Adipocyte (in vitro differentiated cells): ENCODE data around the gene CAMKV.
"Not testable (repeated sequence)": the region's sequence is repeated elsewhere in the genome, so short reads cannot be mapped to it uniquely, and the experiment has no call there.

Experiments
- DNase-seq: peaks from one replicate; pipeline ENCODE4 v3.0.0-alpha.2; 2015; ENCODE audit warnings: low read depth
- H3K27me3 ChIP-seq: replicated peaks from 2 replicates; pipeline ENCODE4 v1.7.0; 2013; ENCODE audit warnings: mild to moderate bottlenecking, low read length, moderate library complexity; ENCODE audit not compliant: control insufficient read depth, insufficient read depth
- H3K36me3 ChIP-seq: 2 replicates; pipeline ENCODE4 v1.7.0; 2013; ENCODE audit warnings: low read length, mild to moderate bottlenecking, moderate library complexity; ENCODE audit not compliant: control insufficient read depth, insufficient read depth, severe bottlenecking
- H3K4me1 ChIP-seq: 2 replicates; pipeline ENCODE4 v1.7.0; 2013; ENCODE audit warnings: mild to moderate bottlenecking, low read length, moderate library complexity; ENCODE audit not compliant: control insufficient read depth, insufficient read depth
- H3K4me3 ChIP-seq: 2 replicates; pipeline ENCODE4 v1.7.0; 2013; ENCODE audit warnings: mild to moderate bottlenecking, low read length, moderate library complexity
- H3K9ac ChIP-seq: 2 replicates; pipeline ENCODE4 v1.7.0; 2013; ENCODE audit warnings: mild to moderate bottlenecking, low read length, moderate library complexity
- H3K9me3 ChIP-seq: 2 replicates; pipeline ENCODE4 v1.7.0; 2013; ENCODE audit warnings: mild to moderate bottlenecking, low read length, moderate library complexity; ENCODE audit not compliant: control insufficient read depth

The CAMKV gene

DNA sequence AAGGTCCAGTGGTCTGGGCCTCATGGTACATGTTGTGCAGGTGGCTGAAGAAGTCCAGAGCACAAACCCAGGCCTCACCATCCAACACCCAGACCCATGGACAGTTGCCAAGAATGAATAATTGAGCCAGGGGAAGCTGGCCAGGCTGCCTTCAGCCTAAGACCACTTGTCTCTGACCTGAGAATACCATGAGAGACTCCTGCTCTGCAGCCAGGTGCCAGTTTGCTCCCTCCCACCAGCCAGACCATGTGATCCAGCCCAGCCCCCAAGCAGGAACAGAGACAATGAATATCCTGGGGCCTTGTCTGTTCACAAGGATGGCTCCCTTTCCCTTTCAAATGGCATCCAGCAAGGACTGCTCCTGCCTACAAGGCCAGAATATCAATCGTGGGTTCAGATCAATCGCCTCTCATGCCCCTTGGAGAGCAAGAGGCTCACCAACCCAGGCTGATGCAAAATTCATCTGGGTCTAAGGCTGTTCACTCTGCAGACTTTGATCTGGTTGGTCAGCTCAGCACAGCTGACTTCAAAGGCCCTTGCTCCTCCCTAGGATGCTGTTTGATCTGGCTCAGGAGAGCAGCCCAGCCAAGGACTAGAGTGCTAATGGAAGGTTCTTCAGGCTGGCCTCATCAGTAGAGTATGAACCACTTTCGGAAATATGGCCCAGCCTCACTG is 26.7 kb downstream of the CAMKV start:
- no peaks in the 10 kb centered on the region for H3K36me3 ChIP-seq
- H3K9me3 ChIP-seq: no peaks in the 10 kb centered on the region
- no peak overlapping the region for H3K4me3 ChIP-seq
- DNase-seq: no peak
- no peak overlapping the region for H3K9ac ChIP-seq
- H3K27me3 ChIP-seq: no peaks in the 10 kb centered on the region
- H3K4me1 ChIP-seq: peaks cover 4% of the 10 kb centered on the region

GRCh38 chr3:49841806-49842205 is 27.9 kb downstream of the CAMKV start:
- H3K4me3 ChIP-seq: no peak overlapping the region
- no peaks in the 10 kb centered on the region for H3K9me3 ChIP-seq
- H3K27me3 ChIP-seq: no peaks in the 10 kb centered on the region
- no peak for DNase-seq
- H3K9ac ChIP-seq: no peak overlapping the region
- peaks cover 4% of the 10 kb centered on the region for H3K4me1 ChIP-seq
- H3K36me3 ChIP-seq: no peaks in the 10 kb centered on the region

- no peak overlapping the region for H3K9ac ChIP-seq
- no peaks in the 10 kb centered on the region for H3K36me3 ChIP-seq
- H3K27me3 ChIP-seq: no peaks in the 10 kb centered on the region
- peak; percentile 12 for DNase-seq
- H3K9me3 ChIP-seq: no peaks in the 10 kb centered on the region
- peaks cover 4% of the 10 kb centered on the region for H3K4me1 ChIP-seq
- no peak overlapping the region for H3K4me3 ChIP-seq
These were observed 28.5 kb downstream of the CAMKV start for GRCh38 chr3:49841126-49841696.

DNA sequence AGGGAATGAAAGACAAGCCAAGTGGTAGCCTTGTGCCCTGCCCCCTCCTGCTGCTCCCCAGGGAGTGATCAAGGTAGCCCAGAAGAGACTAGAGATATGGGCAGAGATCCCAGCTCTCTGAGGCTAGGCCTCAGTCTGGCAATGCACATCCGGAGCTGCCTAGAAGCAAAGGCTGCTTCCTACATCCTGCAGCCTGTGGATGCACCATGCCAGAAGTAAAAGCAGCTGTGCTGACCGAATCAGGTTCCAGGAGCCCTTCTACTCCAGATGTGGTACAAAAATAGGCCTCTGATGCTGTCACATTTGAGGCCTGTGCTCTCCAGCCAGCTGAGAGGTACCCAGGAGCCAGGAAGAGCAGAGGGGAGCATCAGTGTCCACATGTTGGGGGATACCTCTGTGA is 29.3 kb downstream of the CAMKV start:
- no peak for DNase-seq

DNA sequence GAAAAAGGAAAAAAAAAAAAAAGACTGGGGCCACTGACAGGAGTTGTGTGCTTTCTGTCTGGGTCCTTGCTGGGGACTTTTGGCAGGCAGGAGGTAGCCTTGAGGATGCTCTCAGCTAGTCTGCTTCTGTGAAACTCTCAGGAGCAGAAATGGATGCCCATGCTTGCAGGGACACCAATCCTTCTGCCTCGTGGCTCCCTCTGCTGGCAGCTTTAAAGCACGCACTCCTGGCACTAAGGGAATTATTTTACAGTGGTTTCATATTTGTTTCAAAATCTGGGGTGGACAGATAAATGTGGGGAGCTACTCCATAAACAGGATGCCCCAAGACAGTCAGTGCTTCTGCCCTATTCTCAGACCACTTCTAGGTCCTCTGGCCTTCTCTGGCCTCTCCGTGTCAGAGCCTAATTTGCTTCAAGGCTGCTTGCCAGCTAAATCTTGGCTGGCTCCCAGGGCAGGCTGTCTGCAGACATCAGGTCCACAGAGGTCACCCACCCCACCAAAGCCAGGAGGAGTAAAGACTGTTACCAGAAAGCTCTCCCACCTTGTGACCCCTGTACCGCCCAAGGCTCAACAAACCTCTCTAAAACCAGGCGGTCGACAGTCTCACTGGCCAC is 30.4 kb downstream of the CAMKV start:
- DNase-seq: peak; percentile 95

More for the DNA sequence above, 29.3 kb downstream of the CAMKV start:
- H3K4me3 ChIP-seq: no peak overlapping the region
- no peaks in the 10 kb centered on the region for H3K27me3 ChIP-seq
- H3K9me3 ChIP-seq: no peaks in the 10 kb centered on the region
- no peak overlapping the region for H3K9ac ChIP-seq
- no peaks in the 10 kb centered on the region for H3K36me3 ChIP-seq
- H3K4me1 ChIP-seq: peaks cover 4% of the 10 kb centered on the region

DNA sequence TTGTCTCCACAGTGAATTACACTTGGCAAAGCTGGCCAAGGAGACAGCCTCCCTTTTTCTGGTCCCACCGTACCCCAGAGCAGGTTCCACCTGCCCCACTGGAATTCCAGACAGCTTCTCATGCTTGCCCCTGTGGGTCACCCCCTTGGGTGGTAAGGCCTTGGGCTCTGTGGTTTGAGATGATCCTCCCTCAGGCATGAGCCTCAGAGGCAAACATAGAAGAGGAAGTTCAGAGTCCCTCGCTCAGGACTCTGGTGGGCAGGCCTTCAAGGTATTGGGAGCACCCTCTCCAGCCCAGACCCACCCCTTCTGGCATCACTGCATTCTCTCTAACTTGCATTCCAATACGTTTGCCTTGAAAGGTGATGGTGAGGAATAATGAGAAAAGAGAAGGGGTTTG is 38.4 kb downstream of the CAMKV start:
- no peaks in the 10 kb centered on the region for H3K27me3 ChIP-seq
- no peaks in the 10 kb centered on the region for H3K9me3 ChIP-seq
- H3K4me1 ChIP-seq: no peaks in the 10 kb centered on the region
- DNase-seq: no peak
- no peaks in the 10 kb centered on the region for H3K36me3 ChIP-seq
- H3K4me3 ChIP-seq: no peak overlapping the region
- H3K9ac ChIP-seq: no peak overlapping the region

More for the DNA sequence above, 30.4 kb downstream of the CAMKV start:
- Histone ChIP-seq H3K9me3 (no peaks in the 10 kb centered on the region), H3K4me3 (no peak overlapping the region), H3K4me1 (peaks cover 4% of the 10 kb centered on the region), H3K9ac (no peak overlapping the region), H3K36me3 (no peaks in the 10 kb centered on the region), H3K27me3 (no peaks in the 10 kb centered on the region)

GRCh38 chr3:49826016-49826415 is 43.7 kb downstream of the CAMKV start:
- Histone ChIP-seq H3K9ac (no peak overlapping the region), H3K36me3 (no peaks in the 10 kb centered on the region), H3K4me1 (no peaks in the 10 kb centered on the region), H3K27me3 (no peaks in the 10 kb centered on the region), H3K9me3 (no peaks in the 10 kb centered on the region), H3K4me3 (no peak overlapping the region)
- no peak for DNase-seq

- not testable (repeated sequence) for DNase-seq, H3K4me1 ChIP-seq, H3K9me3 ChIP-seq, H3K4me3 ChIP-seq, H3K9ac ChIP-seq, H3K27me3 ChIP-seq, H3K36me3 ChIP-seq
These were observed 46.6 kb downstream of the CAMKV start for GRCh38 chr3:49823131-49823530.

- peak; percentile 84 for DNase-seq
- H3K4me3 ChIP-seq: peak within 1 kb of the TSS; percentile 86
- H3K36me3 ChIP-seq: peaks cover 9% of the 10 kb centered on the region
These were observed 56.1 kb downstream of the CAMKV start, which contains the start of gene UBA7 for GRCh38 chr3:49813497-49814174. TSS of gene UBA7 (minus strand) at chr3:49813953. CDS start at chr3:49813787, 166 bp downstream.

DNA sequence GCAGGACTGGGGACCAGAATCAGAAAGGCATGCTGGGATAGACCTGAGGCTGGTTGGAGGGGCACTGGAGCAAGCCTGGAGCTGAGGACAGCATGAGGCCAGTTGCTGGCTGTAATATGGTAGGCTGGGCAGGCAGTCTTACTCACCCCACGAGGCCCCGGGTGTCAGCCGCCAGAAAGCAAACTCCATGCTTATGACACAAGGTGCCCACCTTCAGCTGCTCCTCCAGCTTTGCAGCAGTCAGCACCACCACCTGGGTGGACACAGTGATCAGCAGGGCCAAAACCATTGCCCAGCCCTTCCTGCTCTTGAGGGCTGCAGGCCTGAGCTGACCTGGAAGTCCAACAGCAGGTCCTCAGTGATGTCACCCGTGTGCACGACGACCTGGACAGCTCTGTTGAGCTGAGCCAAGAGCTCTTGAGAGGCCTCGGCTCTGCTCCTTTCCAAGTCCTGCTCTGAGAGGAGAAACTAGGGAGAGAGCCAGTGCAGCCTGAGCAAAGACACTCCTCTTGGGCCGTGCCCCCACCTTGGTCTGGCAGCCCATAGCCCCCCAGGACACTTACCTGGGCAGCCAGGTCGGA is 56.7 kb downstream of the CAMKV start:
- peak overlapping the region; percentile 86 for H3K4me3 ChIP-seq
- H3K9me3 ChIP-seq: no peaks in the 10 kb centered on the region
- peaks cover 9% of the 10 kb centered on the region for H3K36me3 ChIP-seq
- peaks cover 22% of the 10 kb centered on the region for H3K4me1 ChIP-seq
- no peak for DNase-seq
- peak overlapping the region; percentile 88 for H3K9ac ChIP-seq
- H3K27me3 ChIP-seq: no peaks in the 10 kb centered on the region

More at GRCh38 chr3:49813497-49814174, 56.1 kb downstream of the CAMKV start, which contains the start of gene UBA7:
- no peaks in the 10 kb centered on the region for H3K27me3 ChIP-seq
- peak within 1 kb of the TSS; percentile 88 for H3K9ac ChIP-seq
- peaks cover 22% of the 10 kb centered on the region for H3K4me1 ChIP-seq
- no peaks in the 10 kb centered on the region for H3K9me3 ChIP-seq
